Upper lobe of right lung (tissue), 1 donor: ENCODE results near the gene ARAP1. TPM values are rescaled to one million over a fixed set of nuclear protein-coding genes. Genes with fewer than 3 reads are reported as not detected.

Experiments used
- ATAC-seq: fragments of 200-7000 bp; cut with Tn5 transposase; one replicate; pipeline ENCODE4 v1.9.1; 2020; ENCODE audit warnings: mild to moderate bottlenecking, moderate library complexity
- DNase-seq: peaks from one replicate; pipeline ENCODE4 v3.0.0-alpha.2; 2020
- H3K27ac ChIP-seq: fragments of 200-600 bp; one replicate; pipeline ENCODE4 v1.8.0; 2022
- H3K27me3 ChIP-seq: fragments of 200-600 bp; one replicate; pipeline ENCODE4 v1.8.0; 2022; ENCODE audit warnings: mild to moderate bottlenecking
- H3K36me3 ChIP-seq: fragments of 200-600 bp; one replicate; pipeline ENCODE4 v1.8.0; 2022
- H3K4me1 ChIP-seq: fragments of 200-600 bp; one replicate; pipeline ENCODE4 v1.8.0; 2022
- H3K4me3 ChIP-seq: fragments of 200-600 bp; one replicate; pipeline ENCODE4 v1.8.0; 2022; ENCODE audit warnings: mild to moderate bottlenecking
- H3K9me3 ChIP-seq: fragments of 200-600 bp; one replicate; pipeline ENCODE4 v1.8.0; 2022
- intact Hi-C: fragments of 100-400 bp; cut with DNase I; formaldehyde crosslinking; loops from one replicate; pipeline ENCODE4 v1.11.0; 2022
- total RNA-seq: library from RNA; stranded (reverse); fragmentation: NEBNext Ultra II Directional; extraction: Animal tissue kit (Norgen Biotek cat#: 25700); gene quantifications from one replicate; pipeline ENCODE4 v1.2.1, GENCODE V29; 2021
- TF ChIP-seq, protein P1 (sequence below): fragments of 200-600 bp; IDR thresholded peaks from one replicate; pipeline ENCODE4 v1.8.0; 2022; ENCODE audit warnings: antibody characterized with exemption
- donor health status: DM: no; HTN: yes; CAD: no; lungs with severe emphysema.

ARAP1 gene
- total RNA-seq, 1 donor from 2014 or later, result 226 TPM

- H3K4me3 ChIP-seq, result peak overlapping the region; percentile 58
- intact Hi-C loops, result no loop called here
- peak overlapping the region; percentile 66 for H3K27ac ChIP-seq
- peak; percentile 47 for ATAC-seq
- no peaks in the 10 kb centered on the region for H3K36me3 ChIP-seq
- TF ChIP-seq, protein P1, sequence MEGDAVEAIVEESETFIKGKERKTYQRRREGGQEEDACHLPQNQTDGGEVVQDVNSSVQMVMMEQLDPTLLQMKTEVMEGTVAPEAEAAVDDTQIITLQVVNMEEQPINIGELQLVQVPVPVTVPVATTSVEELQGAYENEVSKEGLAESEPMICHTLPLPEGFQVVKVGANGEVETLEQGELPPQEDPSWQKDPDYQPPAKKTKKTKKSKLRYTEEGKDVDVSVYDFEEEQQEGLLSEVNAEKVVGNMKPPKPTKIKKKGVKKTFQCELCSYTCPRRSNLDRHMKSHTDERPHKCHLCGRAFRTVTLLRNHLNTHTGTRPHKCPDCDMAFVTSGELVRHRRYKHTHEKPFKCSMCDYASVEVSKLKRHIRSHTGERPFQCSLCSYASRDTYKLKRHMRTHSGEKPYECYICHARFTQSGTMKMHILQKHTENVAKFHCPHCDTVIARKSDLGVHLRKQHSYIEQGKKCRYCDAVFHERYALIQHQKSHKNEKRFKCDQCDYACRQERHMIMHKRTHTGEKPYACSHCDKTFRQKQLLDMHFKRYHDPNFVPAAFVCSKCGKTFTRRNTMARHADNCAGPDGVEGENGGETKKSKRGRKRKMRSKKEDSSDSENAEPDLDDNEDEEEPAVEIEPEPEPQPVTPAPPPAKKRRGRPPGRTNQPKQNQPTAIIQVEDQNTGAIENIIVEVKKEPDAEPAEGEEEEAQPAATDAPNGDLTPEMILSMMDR, result no peak
- H3K4me1 ChIP-seq, result peaks cover 36% of the 10 kb centered on the region
- DNase-seq, result peak; percentile 85
- no peaks in the 10 kb centered on the region for H3K9me3 ChIP-seq
- no peaks in the 10 kb centered on the region for H3K27me3 ChIP-seq
Measured at GRCh38 chr11:72781063-72781312, 28.8 kb upstream of the ARAP1 start.

DNA sequence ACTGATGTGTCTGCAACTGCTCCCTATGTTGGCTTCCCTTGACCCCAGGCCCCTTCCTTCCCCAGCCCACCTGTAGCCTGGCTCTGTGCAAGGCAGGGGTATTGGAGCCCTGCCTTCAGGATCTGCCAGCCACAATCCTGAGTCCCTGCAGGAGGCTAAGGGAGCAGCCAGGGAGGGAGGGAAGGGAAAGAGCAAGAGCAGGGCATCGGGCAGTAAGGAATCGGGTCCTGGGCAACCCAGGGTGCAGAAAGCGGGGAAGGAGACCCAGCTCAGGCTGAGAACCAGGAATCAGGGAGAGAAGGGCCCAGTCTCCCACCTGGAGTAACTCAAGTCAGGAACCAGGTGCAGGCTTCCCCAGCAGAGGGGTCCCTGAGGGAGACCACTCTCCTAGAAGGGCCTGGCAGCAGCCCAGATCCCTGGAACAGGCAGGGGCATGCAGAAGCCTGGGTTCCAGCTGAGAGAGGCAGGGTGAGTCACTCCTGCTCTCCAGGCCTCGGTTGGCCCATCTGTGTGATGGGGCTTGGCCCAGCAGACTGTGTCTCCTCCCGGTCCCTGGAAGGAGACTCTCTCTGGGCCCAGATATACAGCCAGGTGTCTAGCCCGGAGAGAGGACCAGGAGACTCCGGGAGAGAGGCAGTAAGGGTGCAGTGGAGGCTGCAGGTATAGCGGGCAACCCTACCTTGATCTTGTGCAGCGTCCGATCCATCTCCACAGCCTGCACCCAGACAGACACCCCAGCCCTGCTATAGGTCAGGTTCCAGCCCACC lies 28.3 kb upstream of the ARAP1 start:
- H3K4me3 ChIP-seq, result peak overlapping the region; percentile 58
- intact Hi-C loops, result no loop called here
- H3K27ac ChIP-seq, result peak overlapping the region; percentile 66
- TF ChIP-seq, protein P1, result no peak
- H3K27me3 ChIP-seq, result no peaks in the 10 kb centered on the region
- DNase-seq, result no peak
- no peaks in the 10 kb centered on the region for H3K9me3 ChIP-seq
- no peaks in the 10 kb centered on the region for H3K36me3 ChIP-seq
- ATAC-seq, result no peak
- peaks cover 36% of the 10 kb centered on the region for H3K4me1 ChIP-seq

- peaks cover 36% of the 10 kb centered on the region for H3K4me1 ChIP-seq
- no peaks in the 10 kb centered on the region for H3K9me3 ChIP-seq
- H3K27me3 ChIP-seq, result no peaks in the 10 kb centered on the region
- peak overlapping the region; percentile 58 for H3K4me3 ChIP-seq
- TF ChIP-seq, protein P1, result no peak
- no peaks in the 10 kb centered on the region for H3K36me3 ChIP-seq
- DNase-seq, result no peak
- no peak overlapping the region for H3K27ac ChIP-seq
- intact Hi-C loops, result no loop called here
- ATAC-seq, result no peak
Measured at GRCh38 chr11:72779495-72780128, 27.4 kb upstream of the ARAP1 start.

DNA sequence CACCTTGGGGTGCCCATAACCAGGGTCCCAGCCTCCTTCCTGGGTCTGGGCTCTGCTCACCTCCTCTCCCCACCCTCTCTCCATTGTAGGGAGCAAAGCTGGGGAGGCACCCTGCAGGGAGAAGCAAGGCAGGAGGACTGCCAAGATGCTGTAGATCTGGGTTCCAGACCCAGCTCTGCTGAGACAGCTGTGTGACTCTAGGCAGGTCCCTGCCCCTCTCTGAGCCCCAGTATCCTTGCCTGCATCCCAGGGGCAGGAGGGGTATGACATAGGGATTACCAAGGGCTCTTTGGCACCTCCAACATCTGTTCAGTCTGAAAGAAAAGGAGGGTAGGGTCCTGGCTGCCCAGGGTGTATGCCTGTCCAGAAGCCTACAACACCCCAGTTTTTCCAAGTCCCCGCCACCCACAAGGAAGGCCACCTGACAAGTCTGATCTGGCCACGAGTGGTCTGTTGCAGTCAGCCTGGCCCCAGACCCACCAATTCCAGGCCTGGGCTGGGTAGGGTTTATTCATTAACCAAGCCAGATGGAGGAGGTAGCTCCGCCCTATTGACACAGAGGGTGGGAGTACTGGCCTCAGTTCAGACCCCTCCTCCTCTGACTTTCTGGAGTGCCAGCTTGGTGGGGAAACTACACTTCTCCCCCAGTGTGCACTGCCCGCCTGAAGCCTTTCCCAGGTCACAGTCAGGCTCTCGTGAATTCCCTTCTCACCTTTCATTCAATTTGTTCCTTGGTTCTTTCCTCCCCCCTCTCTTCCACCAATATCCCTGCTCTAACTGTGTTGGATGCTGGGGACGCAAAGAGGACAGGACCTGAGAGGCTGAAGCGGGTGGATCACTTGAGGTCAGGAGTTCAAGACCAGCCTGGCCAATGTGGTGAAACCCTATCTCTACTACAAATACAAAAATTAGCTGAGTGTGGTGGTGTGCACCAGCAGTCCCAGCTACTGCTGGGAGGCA lies 26.6 kb upstream of the ARAP1 start:
- no peak for DNase-seq
- H3K27ac ChIP-seq, result no peak overlapping the region
- no peak for ATAC-seq
- H3K27me3 ChIP-seq, result no peaks in the 10 kb centered on the region
- intact Hi-C loops, result no loop called here
- no peaks in the 10 kb centered on the region for H3K9me3 ChIP-seq
- TF ChIP-seq, protein P1, result no peak
- peaks cover 36% of the 10 kb centered on the region for H3K4me1 ChIP-seq
- H3K4me3 ChIP-seq, result no peak overlapping the region
- no peaks in the 10 kb centered on the region for H3K36me3 ChIP-seq

- ATAC-seq (no peak), DNase-seq (no peak)
- Histone ChIP-seq H3K4me1 (peaks cover 36% of the 10 kb centered on the region), H3K9me3 (no peaks in the 10 kb centered on the region), H3K27ac (no peak overlapping the region), H3K36me3 (no peaks in the 10 kb centered on the region), H3K27me3 (no peaks in the 10 kb centered on the region), H3K4me3 (no peak overlapping the region)
- TF ChIP-seq, protein P1, result no peak
- intact Hi-C loops, result no loop called here
Measured at GRCh38 chr11:72777755-72778278, 25.6 kb upstream of the ARAP1 start.
